ENCODE data around the gene ANKRD52.

ANKRD52 gene

DNA sequence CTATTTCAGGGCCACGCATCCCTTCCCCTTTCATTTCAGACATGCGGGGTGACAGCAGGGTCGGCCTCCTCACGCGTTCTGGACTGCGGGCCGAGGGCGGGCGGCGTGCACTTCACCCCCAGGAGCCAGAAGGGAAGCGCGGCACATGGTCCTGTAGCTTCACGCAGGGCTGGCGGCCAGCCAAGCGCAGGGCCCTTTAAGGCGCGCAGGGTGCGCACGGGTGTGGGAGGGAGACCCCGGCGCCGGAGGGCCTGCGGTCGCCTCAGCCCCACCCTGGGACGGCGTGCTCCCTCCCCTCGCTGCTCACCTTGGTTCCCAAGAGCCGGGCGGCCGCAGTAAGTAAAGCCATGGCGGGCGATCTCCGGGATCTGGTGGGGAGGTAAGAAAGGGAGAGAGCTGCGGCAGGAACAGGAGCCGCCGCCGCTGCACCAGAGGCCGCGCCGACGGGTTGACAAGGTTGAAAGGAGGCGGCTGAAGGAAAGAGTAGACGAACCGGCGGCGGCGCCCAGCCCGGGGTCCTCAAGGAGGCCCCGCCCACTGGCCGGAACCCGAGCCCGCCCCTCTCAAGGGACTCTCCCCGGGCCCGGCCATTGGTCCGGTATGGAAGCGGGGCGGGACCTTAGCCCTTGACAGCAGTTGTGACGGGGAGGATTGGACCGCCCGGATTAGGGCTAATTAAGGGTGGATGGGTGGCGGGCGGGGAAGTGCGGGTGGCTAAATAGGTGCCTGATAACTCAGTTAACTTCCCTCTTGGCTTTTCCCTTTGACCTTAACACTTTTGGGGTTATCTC lies 41.9 kb upstream of the ANKRD52 start, which contains the start of gene CS:
Gene CS (minus strand): TSS at position 478 of the 791 bp plus-strand sequence. CDS start 129 bp downstream, at position 349.
- H3K27me3 Mint-ChIP-seq (ENCODE audit: low read depth, poor library complexity), result no peaks in the 10 kb centered on the region
- H3K4me1 Mint-ChIP-seq, result peaks cover 64% of the 10 kb centered on the region
- DNase-seq, result peak; percentile 98
- TF ChIP-seq, protein P1, sequence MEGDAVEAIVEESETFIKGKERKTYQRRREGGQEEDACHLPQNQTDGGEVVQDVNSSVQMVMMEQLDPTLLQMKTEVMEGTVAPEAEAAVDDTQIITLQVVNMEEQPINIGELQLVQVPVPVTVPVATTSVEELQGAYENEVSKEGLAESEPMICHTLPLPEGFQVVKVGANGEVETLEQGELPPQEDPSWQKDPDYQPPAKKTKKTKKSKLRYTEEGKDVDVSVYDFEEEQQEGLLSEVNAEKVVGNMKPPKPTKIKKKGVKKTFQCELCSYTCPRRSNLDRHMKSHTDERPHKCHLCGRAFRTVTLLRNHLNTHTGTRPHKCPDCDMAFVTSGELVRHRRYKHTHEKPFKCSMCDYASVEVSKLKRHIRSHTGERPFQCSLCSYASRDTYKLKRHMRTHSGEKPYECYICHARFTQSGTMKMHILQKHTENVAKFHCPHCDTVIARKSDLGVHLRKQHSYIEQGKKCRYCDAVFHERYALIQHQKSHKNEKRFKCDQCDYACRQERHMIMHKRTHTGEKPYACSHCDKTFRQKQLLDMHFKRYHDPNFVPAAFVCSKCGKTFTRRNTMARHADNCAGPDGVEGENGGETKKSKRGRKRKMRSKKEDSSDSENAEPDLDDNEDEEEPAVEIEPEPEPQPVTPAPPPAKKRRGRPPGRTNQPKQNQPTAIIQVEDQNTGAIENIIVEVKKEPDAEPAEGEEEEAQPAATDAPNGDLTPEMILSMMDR (IDR thresholded peaks at IDR 0.05), result no peak
- peak within 1 kb of the TSS; percentile 98 for H3K27ac Mint-ChIP-seq
- H3K9me3 Mint-ChIP-seq, result no peaks in the 10 kb centered on the region
- H3K4me3 Mint-ChIP-seq, result peak within 1 kb of the TSS; percentile 96
- peaks cover 23% of the 10 kb centered on the region for H3K36me3 Mint-ChIP-seq (ENCODE audit: low read depth)

DNA sequence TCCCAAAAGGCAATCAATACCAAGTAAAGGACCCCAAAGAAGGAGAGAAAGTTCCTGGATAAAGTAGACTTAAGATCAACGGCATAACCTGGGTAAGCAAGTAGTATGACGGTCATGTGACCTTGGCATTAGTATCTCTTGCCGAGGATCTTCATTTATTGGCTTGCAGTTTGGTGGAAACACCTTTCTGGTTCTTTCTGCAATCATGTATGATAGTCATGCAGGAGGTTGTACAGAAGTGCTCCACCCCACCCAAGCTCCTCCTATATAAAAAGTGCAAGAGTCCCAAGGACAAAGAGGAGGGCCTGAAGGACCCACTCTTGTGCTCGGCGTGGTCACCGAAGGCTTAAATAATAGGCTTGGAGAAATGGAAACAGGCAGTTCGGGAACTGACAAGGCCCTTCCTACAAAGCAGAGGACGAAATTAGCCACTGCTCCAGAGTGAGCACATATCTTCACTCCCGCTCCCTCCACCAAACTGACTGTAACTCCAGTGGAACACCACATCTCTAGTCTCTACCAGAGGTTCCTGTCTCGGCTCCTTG lies 41.2 kb upstream of the ANKRD52 start:
- Mint-ChIP-seq H3K4me1 (peaks cover 64% of the 10 kb centered on the region), H3K4me3 (peak overlapping the region; percentile 96), H3K27me3 (ENCODE audit: low read depth, poor library complexity) (no peaks in the 10 kb centered on the region), H3K27ac (peak overlapping the region; percentile 96), H3K9me3 (no peaks in the 10 kb centered on the region), H3K36me3 (ENCODE audit: low read depth) (peaks cover 18% of the 10 kb centered on the region)
- TF ChIP-seq, protein P1 (IDR thresholded peaks at IDR 0.05), result no peak
- DNase-seq, result no peak

DNA sequence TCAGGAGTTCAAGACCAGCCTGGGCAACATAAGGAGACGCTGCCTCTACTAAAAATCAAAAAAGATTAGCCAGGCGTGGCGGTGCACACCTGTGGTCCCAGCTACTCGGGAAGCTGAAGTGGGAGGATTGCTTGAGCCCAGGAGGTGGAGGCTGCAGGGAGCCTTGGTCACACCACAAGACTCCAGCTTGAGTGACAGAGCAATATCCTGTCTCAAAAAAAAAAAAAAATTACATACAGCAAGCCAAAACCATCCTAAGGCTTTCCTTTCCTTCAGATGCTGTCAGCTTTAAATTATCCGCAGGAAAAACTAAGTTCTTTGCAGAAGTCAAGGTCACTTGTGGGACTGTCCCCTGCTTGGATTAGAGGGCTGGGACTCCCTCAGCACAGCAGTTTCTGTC lies 40.6 kb upstream of the ANKRD52 start:
- Mint-ChIP-seq H3K4me1 (peaks cover 64% of the 10 kb centered on the region), H3K4me3 (peak overlapping the region; percentile 96), H3K36me3 (ENCODE audit: low read depth) (peaks cover 14% of the 10 kb centered on the region), H3K27ac (no peak overlapping the region), H3K9me3 (no peaks in the 10 kb centered on the region), H3K27me3 (ENCODE audit: low read depth, poor library complexity) (no peaks in the 10 kb centered on the region)
- TF ChIP-seq, protein P1 (IDR thresholded peaks at IDR 0.05), result no peak
- DNase-seq, result no peak

DNA sequence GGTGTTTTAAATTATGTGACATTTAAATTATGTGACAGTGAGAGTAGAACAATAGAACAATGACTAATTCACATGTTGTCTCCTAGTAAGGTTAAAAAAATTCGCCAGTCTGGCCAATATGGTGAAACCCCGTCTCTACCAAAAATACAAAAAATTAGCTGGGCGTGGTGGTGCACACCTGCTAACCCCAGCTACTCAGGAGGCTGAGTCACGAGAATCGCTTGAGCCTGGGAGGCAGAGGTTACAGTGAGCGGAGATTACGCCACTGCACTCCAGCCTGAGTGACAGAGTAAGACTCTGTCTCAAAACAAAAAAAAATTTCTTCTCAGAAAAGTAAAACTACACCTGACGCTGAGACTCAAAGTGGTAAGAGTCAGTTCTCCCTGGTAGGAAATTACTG lies 39.2 kb upstream of the ANKRD52 start:
- TF ChIP-seq, protein P1 (IDR thresholded peaks at IDR 0.05), result no peak
- Mint-ChIP-seq H3K9me3 (no peaks in the 10 kb centered on the region), H3K4me3 (no peak overlapping the region), H3K27ac (no peak overlapping the region), H3K27me3 (ENCODE audit: low read depth, poor library complexity) (no peaks in the 10 kb centered on the region), H3K4me1 (peaks cover 63% of the 10 kb centered on the region), H3K36me3 (ENCODE audit: low read depth) (peaks cover 19% of the 10 kb centered on the region)
- no peak for DNase-seq

DNA sequence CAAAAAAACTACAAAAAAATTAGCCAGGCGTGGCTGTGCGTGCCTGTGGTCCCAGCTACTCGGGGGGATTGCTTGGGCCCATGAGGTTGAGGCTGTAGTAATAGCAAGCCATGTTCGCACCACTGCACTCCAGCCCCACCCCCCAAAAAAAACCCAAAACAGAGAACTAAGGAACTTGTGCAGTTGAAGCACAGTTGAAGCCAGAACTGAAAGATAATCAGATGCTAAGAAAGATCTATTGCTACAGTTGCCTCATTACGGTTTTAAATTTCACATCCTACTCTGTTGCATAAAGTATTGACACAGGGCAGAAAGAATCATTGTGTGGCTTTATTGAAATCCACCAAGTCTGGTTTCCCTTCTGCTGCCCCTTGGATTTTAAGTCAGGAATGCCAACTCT lies 38.1 kb upstream of the ANKRD52 start:
- peaks cover 24% of the 10 kb centered on the region for H3K36me3 Mint-ChIP-seq (ENCODE audit: low read depth)
- no peaks in the 10 kb centered on the region for H3K27me3 Mint-ChIP-seq (ENCODE audit: low read depth, poor library complexity)
- H3K9me3 Mint-ChIP-seq, result no peaks in the 10 kb centered on the region
- peaks cover 52% of the 10 kb centered on the region for H3K4me1 Mint-ChIP-seq
- TF ChIP-seq, protein P1 (IDR thresholded peaks at IDR 0.05), result no peak
- H3K27ac Mint-ChIP-seq, result peak overlapping the region; percentile 79
- no peak overlapping the region for H3K4me3 Mint-ChIP-seq
- DNase-seq, result no peak
